GM12891 (cell line): Measurements from ENCODE around the gene EMX1.

Experiments used
- POLR2A ChIP-seq: IDR thresholded peaks from 2 replicates; pipeline ENCODE4 v1.6.1; 2011; ENCODE audit warnings: low read depth, low read length, control low read depth
- POLR2AphosphoS5 ChIP-seq: IDR thresholded peaks from 2 replicates; pipeline ENCODE4 v1.6.1; 2011; ENCODE audit warnings: low read depth, low read length, control low read depth
- SPI1 ChIP-seq: IDR thresholded peaks from 2 replicates; pipeline ENCODE4 v1.6.1; 2011; ENCODE audit warnings: low read depth, low read length, control low read depth
- TAF1 ChIP-seq: IDR thresholded peaks from 2 replicates; pipeline ENCODE4 v1.6.1; 2011; ENCODE audit warnings: low read depth, low read length, control low read depth

GRCh38 chr2:72961853-72962468 is 44.6 kb downstream of the EMX1 start:
- TF ChIP-seq POLR2AphosphoS5 = no peak
- TF ChIP-seq POLR2A = no peak
- no peak for TF ChIP-seq TAF1
- no peak for TF ChIP-seq SPI1
